Measurements from ENCODE around the gene FES. TPM values are rescaled to one million over a fixed set of nuclear protein-coding genes. Genes with fewer than 3 reads are reported as not detected.

FES gene
- total RNA-seq, 1 donor from 2014 or later, result 2.5 TPM

DNA sequence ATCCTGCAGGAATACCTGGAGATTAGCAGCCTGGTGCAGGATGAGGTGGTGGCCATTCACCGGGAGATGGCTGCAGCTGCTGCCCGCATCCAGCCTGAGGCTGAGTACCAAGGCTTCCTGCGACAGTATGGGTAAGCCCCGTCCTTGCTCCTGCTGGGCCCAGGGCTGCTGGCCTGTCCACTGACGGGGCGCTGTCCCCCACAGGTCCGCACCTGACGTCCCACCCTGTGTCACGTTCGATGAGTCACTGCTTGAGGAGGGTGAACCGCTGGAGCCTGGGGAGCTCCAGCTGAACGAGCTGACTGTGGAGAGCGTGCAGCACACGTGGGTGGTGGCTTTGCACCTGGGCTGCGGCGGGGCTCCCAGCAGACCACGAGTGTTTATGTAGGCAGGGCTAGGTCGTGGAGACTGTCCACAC, 5.0 kb downstream of the FES start:
- H3K27ac Mint-ChIP-seq (ENCODE audit: unreplicated experiment), result no peak overlapping the region
- no peaks in the 10 kb centered on the region for H3K36me3 Mint-ChIP-seq (ENCODE audit: unreplicated experiment)
- H3K27me3 Mint-ChIP-seq (ENCODE audit: unreplicated experiment), result no peaks in the 10 kb centered on the region
- DNase-seq (ENCODE audit: extremely low spot score, unreplicated experiment), result no peak
- no peaks in the 10 kb centered on the region for H3K9me3 Mint-ChIP-seq (ENCODE audit: unreplicated experiment)
- TF ChIP-seq, protein P1, sequence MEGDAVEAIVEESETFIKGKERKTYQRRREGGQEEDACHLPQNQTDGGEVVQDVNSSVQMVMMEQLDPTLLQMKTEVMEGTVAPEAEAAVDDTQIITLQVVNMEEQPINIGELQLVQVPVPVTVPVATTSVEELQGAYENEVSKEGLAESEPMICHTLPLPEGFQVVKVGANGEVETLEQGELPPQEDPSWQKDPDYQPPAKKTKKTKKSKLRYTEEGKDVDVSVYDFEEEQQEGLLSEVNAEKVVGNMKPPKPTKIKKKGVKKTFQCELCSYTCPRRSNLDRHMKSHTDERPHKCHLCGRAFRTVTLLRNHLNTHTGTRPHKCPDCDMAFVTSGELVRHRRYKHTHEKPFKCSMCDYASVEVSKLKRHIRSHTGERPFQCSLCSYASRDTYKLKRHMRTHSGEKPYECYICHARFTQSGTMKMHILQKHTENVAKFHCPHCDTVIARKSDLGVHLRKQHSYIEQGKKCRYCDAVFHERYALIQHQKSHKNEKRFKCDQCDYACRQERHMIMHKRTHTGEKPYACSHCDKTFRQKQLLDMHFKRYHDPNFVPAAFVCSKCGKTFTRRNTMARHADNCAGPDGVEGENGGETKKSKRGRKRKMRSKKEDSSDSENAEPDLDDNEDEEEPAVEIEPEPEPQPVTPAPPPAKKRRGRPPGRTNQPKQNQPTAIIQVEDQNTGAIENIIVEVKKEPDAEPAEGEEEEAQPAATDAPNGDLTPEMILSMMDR (IDR thresholded peaks at IDR 0.05), result no peak
- H3K4me1 Mint-ChIP-seq (ENCODE audit: unreplicated experiment), result peaks cover 8% of the 10 kb centered on the region
- no peak overlapping the region for H3K4me3 Mint-ChIP-seq (ENCODE audit: unreplicated experiment)

DNA sequence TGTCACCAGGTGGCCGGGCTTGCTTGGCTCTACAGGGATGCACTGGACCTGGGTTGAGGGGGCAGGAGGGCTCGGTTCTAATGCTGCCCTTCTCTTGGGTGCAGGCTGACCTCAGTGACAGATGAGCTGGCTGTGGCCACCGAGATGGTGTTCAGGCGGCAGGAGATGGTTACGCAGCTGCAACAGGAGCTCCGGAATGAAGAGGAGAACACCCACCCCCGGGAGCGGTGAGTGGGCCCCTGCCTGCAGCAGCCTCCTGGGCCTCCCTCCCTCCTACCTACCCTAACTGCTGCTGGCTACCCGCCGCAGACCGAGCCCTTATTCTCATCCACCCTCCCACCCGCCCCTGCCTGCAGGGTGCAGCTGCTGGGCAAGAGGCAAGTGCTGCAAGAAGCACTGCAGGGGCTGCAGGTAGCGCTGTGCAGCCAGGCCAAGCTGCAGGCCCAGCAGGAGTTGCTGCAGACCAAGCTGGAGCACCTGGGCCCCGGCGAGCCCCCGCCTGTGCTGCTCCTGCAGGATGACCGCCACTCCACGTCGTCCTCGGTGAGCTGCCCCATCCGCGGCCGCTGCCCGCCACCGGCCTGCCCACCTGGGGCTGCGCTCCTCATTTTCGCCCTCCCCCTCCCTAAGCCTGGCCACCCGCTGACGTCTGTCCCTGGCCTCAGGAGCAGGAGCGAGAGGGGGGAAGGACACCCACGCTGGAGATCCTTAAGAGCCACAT, 5.6 kb downstream of the FES start:
- Mint-ChIP-seq H3K9me3 (ENCODE audit: unreplicated experiment) (no peaks in the 10 kb centered on the region), H3K4me3 (ENCODE audit: unreplicated experiment) (no peak overlapping the region), H3K36me3 (ENCODE audit: unreplicated experiment) (no peaks in the 10 kb centered on the region), H3K27ac (ENCODE audit: unreplicated experiment) (no peak overlapping the region), H3K4me1 (ENCODE audit: unreplicated experiment) (peaks cover 8% of the 10 kb centered on the region), H3K27me3 (ENCODE audit: unreplicated experiment) (no peaks in the 10 kb centered on the region)
- TF ChIP-seq, protein P1 (IDR thresholded peaks at IDR 0.05), result no peak
- no peak for DNase-seq (ENCODE audit: extremely low spot score, unreplicated experiment)

DNA sequence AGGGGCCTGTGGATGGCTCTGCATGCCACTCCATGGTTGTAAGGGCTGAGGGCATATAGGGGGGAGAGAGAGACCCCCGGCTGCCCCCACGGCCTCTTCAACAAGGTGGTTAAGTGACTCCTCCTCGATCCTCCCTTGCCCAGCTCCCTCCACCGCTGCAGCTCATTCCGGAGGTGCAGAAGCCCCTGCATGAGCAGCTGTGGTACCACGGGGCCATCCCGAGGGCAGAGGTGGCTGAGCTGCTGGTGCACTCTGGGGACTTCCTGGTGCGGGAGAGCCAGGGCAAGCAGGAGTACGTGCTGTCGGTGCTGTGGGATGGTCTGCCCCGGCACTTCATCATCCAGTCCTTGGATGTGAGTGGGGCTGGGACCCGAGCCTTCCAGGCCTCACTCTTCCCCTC, 6.5 kb downstream of the FES start:
- no peak overlapping the region for H3K4me3 Mint-ChIP-seq (ENCODE audit: unreplicated experiment)
- no peak for DNase-seq (ENCODE audit: extremely low spot score, unreplicated experiment)

DNA sequence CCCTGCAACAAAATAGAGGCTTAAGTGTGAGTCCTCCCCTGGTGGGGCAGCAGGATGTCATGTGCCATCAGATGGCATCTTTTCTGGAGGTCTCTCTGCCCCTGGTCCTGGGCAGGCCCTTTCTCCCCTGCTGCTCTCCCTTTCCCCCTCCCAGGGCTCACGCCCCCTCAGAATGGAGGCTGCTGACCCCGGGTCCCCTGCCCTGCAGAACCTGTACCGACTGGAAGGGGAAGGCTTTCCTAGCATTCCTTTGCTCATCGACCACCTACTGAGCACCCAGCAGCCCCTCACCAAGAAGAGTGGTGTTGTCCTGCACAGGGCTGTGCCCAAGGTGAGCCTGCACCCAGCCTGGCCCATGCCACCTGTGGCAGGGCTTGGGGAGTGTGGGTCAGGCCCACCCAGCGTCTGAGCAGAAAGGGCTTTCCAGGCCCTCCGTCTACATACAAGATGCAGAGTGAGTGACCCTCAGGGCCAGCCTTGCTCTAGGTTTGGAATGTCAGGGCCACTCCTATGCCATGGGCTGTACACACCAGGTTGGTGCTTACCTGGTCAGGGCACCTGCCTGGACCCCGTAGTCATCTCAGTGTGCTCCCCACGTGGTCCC, 7.1 kb downstream of the FES start:
- Mint-ChIP-seq H3K9me3 (ENCODE audit: unreplicated experiment) (no peaks in the 10 kb centered on the region), H3K4me1 (ENCODE audit: unreplicated experiment) (no peaks in the 10 kb centered on the region), H3K27me3 (ENCODE audit: unreplicated experiment) (no peaks in the 10 kb centered on the region), H3K27ac (ENCODE audit: unreplicated experiment) (no peak overlapping the region), H3K4me3 (ENCODE audit: unreplicated experiment) (no peak overlapping the region), H3K36me3 (ENCODE audit: unreplicated experiment) (no peaks in the 10 kb centered on the region)
- DNase-seq (ENCODE audit: extremely low spot score, unreplicated experiment), result no peak
- TF ChIP-seq, protein P1 (IDR thresholded peaks at IDR 0.05), result no peak

More for the DNA sequence above, 6.5 kb downstream of the FES start:
- no peak overlapping the region for H3K27ac Mint-ChIP-seq (ENCODE audit: unreplicated experiment)
- TF ChIP-seq, protein P1 (IDR thresholded peaks at IDR 0.05), result no peak
- H3K9me3 Mint-ChIP-seq (ENCODE audit: unreplicated experiment), result no peaks in the 10 kb centered on the region
- peaks cover 6% of the 10 kb centered on the region for H3K4me1 Mint-ChIP-seq (ENCODE audit: unreplicated experiment)
- H3K36me3 Mint-ChIP-seq (ENCODE audit: unreplicated experiment), result no peaks in the 10 kb centered on the region
- H3K27me3 Mint-ChIP-seq (ENCODE audit: unreplicated experiment), result no peaks in the 10 kb centered on the region

DNA sequence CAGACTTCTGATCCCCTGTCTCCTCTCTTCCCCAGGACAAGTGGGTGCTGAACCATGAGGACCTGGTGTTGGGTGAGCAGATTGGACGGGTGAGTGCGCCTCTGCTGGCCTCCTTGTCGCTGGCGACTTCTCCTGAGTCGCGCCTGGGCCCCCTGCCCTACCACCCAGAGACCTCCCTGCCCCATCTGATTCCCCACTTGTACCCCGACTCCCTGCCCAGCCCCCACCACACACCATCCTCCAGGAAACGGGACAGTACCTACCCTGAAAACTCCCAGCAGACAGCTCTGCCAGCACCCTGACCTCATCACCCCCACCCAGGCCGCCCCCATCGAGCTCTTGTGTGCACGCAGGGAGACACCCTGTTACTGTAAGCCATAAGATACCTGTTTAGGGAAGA, 7.7 kb downstream of the FES start:
- TF ChIP-seq, protein P1 (IDR thresholded peaks at IDR 0.05), result no peak
- Mint-ChIP-seq H3K27me3 (ENCODE audit: unreplicated experiment) (no peaks in the 10 kb centered on the region), H3K4me1 (ENCODE audit: unreplicated experiment) (no peaks in the 10 kb centered on the region), H3K4me3 (ENCODE audit: unreplicated experiment) (no peak overlapping the region), H3K27ac (ENCODE audit: unreplicated experiment) (no peak overlapping the region), H3K36me3 (ENCODE audit: unreplicated experiment) (no peaks in the 10 kb centered on the region), H3K9me3 (ENCODE audit: unreplicated experiment) (no peaks in the 10 kb centered on the region)
- no peak for DNase-seq (ENCODE audit: extremely low spot score, unreplicated experiment)

Measured in osteocyte (in vitro differentiated cells).